Transverse colon (tissue), 3 donors: Measurements from ENCODE around the gene BSG.

Experiments
- EP300 ChIP-seq: sonication (generic); formaldehyde crosslinking; IDR thresholded peaks from one replicate; pipeline ENCODE4 v1.6.1; 2017; ENCODE audit warnings: antibody characterized with exemption, low read depth
- TF ChIP-seq, protein P1 (sequence below), 5 experiments: fragments of 200-600 bp in 3 of 5; fragments of 450-650 bp in 2 of 5; sonication (generic) in 3 of 5; IDR thresholded peaks; 1 replicate in 2 of 5; 2 replicates in 3 of 5; pipeline ENCODE4 v1.5.1; 2016 to 2017; ENCODE audit warnings: antibody characterized with exemption in 5 of 5, inconsistent platforms in 3 of 5, mild to moderate bottlenecking in 2 of 5, moderate library complexity in 1 of 5

DNA sequence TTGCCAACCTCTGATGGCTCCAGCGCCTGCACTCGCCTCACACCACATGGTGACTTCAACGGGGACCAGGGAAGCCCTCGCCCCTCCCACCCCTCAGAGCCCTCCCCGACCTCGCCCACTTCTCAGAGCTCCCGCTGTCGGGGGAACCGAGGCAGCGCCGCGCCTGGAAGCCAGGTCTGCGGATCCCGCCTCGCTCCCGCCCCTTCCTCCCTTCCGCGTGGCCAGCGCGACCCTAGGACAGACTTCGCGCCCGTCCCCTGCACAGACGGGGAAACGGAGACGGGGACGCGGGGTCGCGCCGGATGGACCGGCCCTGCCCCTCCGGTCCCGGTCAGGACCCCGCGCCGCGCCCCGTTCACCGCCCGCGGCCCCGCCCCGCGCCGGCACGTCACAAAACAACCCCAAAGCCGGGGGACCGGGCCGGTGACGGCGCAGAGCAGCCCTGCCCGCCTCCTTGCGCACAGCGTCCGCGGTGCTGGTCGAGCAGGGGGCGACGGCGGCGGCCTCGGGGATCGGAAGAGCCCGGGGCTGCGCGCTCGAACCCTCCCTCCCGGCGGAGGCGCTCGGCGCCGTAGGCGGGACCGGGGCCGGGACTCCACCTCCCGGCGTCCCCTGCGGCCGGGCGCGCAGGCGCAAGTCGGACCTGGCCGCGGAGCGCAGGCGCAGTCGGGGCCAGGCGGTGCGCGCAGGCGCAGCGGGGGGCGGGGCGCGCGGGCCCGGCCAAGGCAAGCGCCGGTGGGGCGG, 41.2 kb upstream of the BSG start:
- TF ChIP-seq, protein P1, sequence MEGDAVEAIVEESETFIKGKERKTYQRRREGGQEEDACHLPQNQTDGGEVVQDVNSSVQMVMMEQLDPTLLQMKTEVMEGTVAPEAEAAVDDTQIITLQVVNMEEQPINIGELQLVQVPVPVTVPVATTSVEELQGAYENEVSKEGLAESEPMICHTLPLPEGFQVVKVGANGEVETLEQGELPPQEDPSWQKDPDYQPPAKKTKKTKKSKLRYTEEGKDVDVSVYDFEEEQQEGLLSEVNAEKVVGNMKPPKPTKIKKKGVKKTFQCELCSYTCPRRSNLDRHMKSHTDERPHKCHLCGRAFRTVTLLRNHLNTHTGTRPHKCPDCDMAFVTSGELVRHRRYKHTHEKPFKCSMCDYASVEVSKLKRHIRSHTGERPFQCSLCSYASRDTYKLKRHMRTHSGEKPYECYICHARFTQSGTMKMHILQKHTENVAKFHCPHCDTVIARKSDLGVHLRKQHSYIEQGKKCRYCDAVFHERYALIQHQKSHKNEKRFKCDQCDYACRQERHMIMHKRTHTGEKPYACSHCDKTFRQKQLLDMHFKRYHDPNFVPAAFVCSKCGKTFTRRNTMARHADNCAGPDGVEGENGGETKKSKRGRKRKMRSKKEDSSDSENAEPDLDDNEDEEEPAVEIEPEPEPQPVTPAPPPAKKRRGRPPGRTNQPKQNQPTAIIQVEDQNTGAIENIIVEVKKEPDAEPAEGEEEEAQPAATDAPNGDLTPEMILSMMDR (IDR thresholded peaks at IDR 0.05) = no peak
- TF ChIP-seq EP300 = no peak
